Keratinocyte (primary cell): Measurements from ENCODE around the gene NANOS3. TPM values are rescaled to one million over a fixed set of nuclear protein-coding genes. Genes with fewer than 3 reads are reported as not detected.
A peak's percentile ranks its signal among the peaks of the same experiment; 100 is the strongest.

ENCODE experiments used
- DNase-seq: peaks from one replicate; pipeline ENCODE4 v3.0.0-alpha.2; 2011; ENCODE audit warnings: low read depth, missing footprints, low spot score
- FAIRE-seq: peaks from 2 replicates; lab custom pipeline; 2011; peaks lifted over from hg19 to GRCh38; lab: Jason Lieb, UNC
- H2AFZ ChIP-seq: 2 replicates; pipeline ENCODE4 v1.6.0; 2012; ENCODE audit warnings: low read length, control low read depth, inconsistent platforms; ENCODE audit not compliant: control insufficient read depth
- H3K27ac ChIP-seq: 2 replicates; pipeline ENCODE4 v1.5.1; 2011; ENCODE audit warnings: low read length; ENCODE audit not compliant: control insufficient read depth, insufficient read depth
- H3K27me3 ChIP-seq: 3 replicates; pipeline ENCODE4 v1.6.0; 2011; ENCODE audit warnings: low read length; ENCODE audit not compliant: control insufficient read depth, insufficient read depth; ENCODE audit errors: extremely low read depth
- H3K36me3 ChIP-seq, 2 experiments: 2 replicates in 1 of 2; 3 replicates in 1 of 2; pipeline ENCODE4 v1.5.1; 2011; ENCODE audit warnings: low read length in 2 of 2, mild to moderate bottlenecking in 1 of 2; ENCODE audit not compliant: control insufficient read depth in 2 of 2, insufficient read depth in 2 of 2; ENCODE audit errors: extremely low read depth in 1 of 2
- H3K4me1 ChIP-seq: 3 replicates; pipeline ENCODE4 v1.5.1; 2011; ENCODE audit warnings: low read length; ENCODE audit not compliant: control insufficient read depth, insufficient read depth; ENCODE audit errors: extremely low read depth
- H3K4me2 ChIP-seq: 3 replicates; pipeline ENCODE4 v1.6.0; 2011; ENCODE audit warnings: low read depth, low read length; ENCODE audit not compliant: control insufficient read depth, insufficient read depth; ENCODE audit errors: extremely low read depth
- H3K4me3 ChIP-seq, 3 experiments: fragments of 200-600 bp in 1 of 3; sonication (generic) in 1 of 3; 2 replicates in 2 of 3; 3 replicates in 1 of 3; pipeline ENCODE4 v1.5.1; 2011 to 2016; ENCODE audit warnings: low read length in 3 of 3, mild to moderate bottlenecking in 3 of 3, control low read depth in 2 of 3, inconsistent platforms in 1 of 3, low read depth in 1 of 3, mixed read lengths in 1 of 3, mixed run types in 1 of 3, moderate library complexity in 1 of 3; ENCODE audit not compliant: control insufficient read depth in 2 of 3, insufficient read depth in 2 of 3; ENCODE audit errors: extremely low read depth in 1 of 3
- H3K79me2 ChIP-seq: 2 replicates; pipeline ENCODE4 v1.6.0; 2012; ENCODE audit warnings: low read length; ENCODE audit not compliant: control insufficient read depth, insufficient read depth
- H3K9ac ChIP-seq: 3 replicates; pipeline ENCODE4 v1.6.0; 2011; ENCODE audit warnings: low read length; ENCODE audit not compliant: control insufficient read depth, insufficient read depth; ENCODE audit errors: extremely low read depth
- H3K9me1 ChIP-seq: 3 replicates; pipeline ENCODE4 v1.6.0; 2011; ENCODE audit warnings: low read length; ENCODE audit not compliant: control insufficient read depth, insufficient read depth; ENCODE audit errors: extremely low read depth
- H3K9me3 ChIP-seq: 2 replicates; pipeline ENCODE4 v1.5.1; 2012; ENCODE audit warnings: low read depth, low read length; ENCODE audit not compliant: control insufficient read depth
- H4K20me1 ChIP-seq: 3 replicates; pipeline ENCODE4 v1.6.0; 2011; ENCODE audit warnings: low read length; ENCODE audit not compliant: control insufficient read depth, insufficient read depth; ENCODE audit errors: extremely low read depth
- EZH2 ChIP-seq: IDR thresholded peaks from one replicate; pipeline ENCODE4 v1.6.1; 2012; ENCODE audit warnings: inconsistent platforms, mild to moderate bottlenecking, low read length, moderate library complexity
- dilution Hi-C: fragments of 300-500 bp; cut with MboI; formaldehyde crosslinking; loops from one replicate; pipeline ENCODE4 v1.7.0; 2020; ENCODE audit warnings: low sequenced_read_pairs; ENCODE audit not compliant: extremely low pct_ligation_motif_present
- polyA plus RNA-seq, 5 experiments: library from polyadenylated mRNA; depleted of rRNA in 3 of 5; stranded (reverse) in 3 of 5; stranded (forward) in 1 of 5; unstranded in 1 of 5; fragments of >200 nt; gene quantifications; 1 replicate in 1 of 5; 2 replicates in 3 of 5; 3 replicates in 1 of 5; pipeline versions ENCODE4 v1.2.1 to v1.2.3, GENCODE V29; 2011 to 2012; ENCODE audit warnings: missing spikeins in 2 of 5, low read depth in 1 of 5, low replicate concordance in 1 of 5
- TF ChIP-seq, protein P1 (sequence below), 3 experiments: IDR thresholded peaks in 1 of 3; conservative IDR thresholded peaks in 1 of 3; optimal IDR thresholded peaks in 1 of 3; 2 replicates in 2 of 3; 3 replicates in 1 of 3; pipeline versions ENCODE3 to v1.5.1; 2011; ENCODE audit warnings: low read length in 3 of 3, mild to moderate bottlenecking in 3 of 3, moderate library complexity in 2 of 3, control low read depth in 1 of 3, inconsistent platforms in 1 of 3; ENCODE audit not compliant: insufficient read depth in 2 of 3; ENCODE audit errors: extremely low read depth in 1 of 3

The NANOS3 gene
- polyA plus RNA-seq, 1 donor (not counting 4 experiments of a cell fraction or from before 2014, with no cell fraction given) = 0.18 TPM

- Histone ChIP-seq H3K9ac (peak overlapping the region; percentile 93), H3K4me3 (no peak overlapping the region)
Measured at GRCh38 chr19:13860679-13861391, 16.1 kb upstream of the NANOS3 start.

GRCh38 chr19:13861392-13861713 is 15.6 kb upstream of the NANOS3 start:
- no peaks in the 10 kb centered on the region for H3K9me3 ChIP-seq
- H3K27ac ChIP-seq = peak overlapping the region; percentile 96
- no peaks in the 10 kb centered on the region for H4K20me1 ChIP-seq
- no peak for FAIRE-seq
- H3K36me3 ChIP-seq = no peaks in the 10 kb centered on the region
- TF ChIP-seq, protein P1, sequence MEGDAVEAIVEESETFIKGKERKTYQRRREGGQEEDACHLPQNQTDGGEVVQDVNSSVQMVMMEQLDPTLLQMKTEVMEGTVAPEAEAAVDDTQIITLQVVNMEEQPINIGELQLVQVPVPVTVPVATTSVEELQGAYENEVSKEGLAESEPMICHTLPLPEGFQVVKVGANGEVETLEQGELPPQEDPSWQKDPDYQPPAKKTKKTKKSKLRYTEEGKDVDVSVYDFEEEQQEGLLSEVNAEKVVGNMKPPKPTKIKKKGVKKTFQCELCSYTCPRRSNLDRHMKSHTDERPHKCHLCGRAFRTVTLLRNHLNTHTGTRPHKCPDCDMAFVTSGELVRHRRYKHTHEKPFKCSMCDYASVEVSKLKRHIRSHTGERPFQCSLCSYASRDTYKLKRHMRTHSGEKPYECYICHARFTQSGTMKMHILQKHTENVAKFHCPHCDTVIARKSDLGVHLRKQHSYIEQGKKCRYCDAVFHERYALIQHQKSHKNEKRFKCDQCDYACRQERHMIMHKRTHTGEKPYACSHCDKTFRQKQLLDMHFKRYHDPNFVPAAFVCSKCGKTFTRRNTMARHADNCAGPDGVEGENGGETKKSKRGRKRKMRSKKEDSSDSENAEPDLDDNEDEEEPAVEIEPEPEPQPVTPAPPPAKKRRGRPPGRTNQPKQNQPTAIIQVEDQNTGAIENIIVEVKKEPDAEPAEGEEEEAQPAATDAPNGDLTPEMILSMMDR (optimal IDR thresholded peaks at IDR 0.05 in 1 of 3, IDR thresholded peaks at IDR 0.05 in 1 of 3, conservative IDR thresholded peaks at IDR 0.05 in 1 of 3; ENCODE audit: extremely low read depth in 1 of 3, insufficient read depth in 2 of 3, low read length in 3 of 3) = no peak
- TF ChIP-seq EZH2 = no peak
- H3K27me3 ChIP-seq = peaks cover 14% of the 10 kb centered on the region
- H3K9me1 ChIP-seq = no peaks in the 10 kb centered on the region
- H3K4me1 ChIP-seq = peaks cover 18% of the 10 kb centered on the region
- dilution Hi-C loops = no loop called here
- peak overlapping the region; percentile 9 for H2AFZ ChIP-seq
- DNase-seq = no peak
- no peaks in the 10 kb centered on the region for H3K79me2 ChIP-seq
- H3K4me2 ChIP-seq = peak overlapping the region; percentile 96
- peak overlapping the region in 2 of 3 experiments; percentile 69 to 81 for H3K4me3 ChIP-seq
- H3K9ac ChIP-seq = peak overlapping the region; percentile 93

More at GRCh38 chr19:13860679-13861391, 16.1 kb upstream of the NANOS3 start:
- Histone ChIP-seq H3K27ac (peak overlapping the region; percentile 96), H3K36me3 (no peaks in the 10 kb centered on the region), H4K20me1 (no peaks in the 10 kb centered on the region), H3K9me3 (no peaks in the 10 kb centered on the region), H3K9me1 (no peaks in the 10 kb centered on the region), H3K79me2 (no peaks in the 10 kb centered on the region), H2AFZ (no peak overlapping the region), H3K4me2 (peak overlapping the region; percentile 96), H3K4me1 (peaks cover 18% of the 10 kb centered on the region), H3K27me3 (peaks cover 9% of the 10 kb centered on the region)
- no peak for TF ChIP-seq EZH2
- TF ChIP-seq, protein P1 (optimal IDR thresholded peaks at IDR 0.05 in 1 of 3, IDR thresholded peaks at IDR 0.05 in 1 of 3, conservative IDR thresholded peaks at IDR 0.05 in 1 of 3; ENCODE audit: extremely low read depth in 1 of 3, insufficient read depth in 2 of 3, low read length in 3 of 3) = no peak
- dilution Hi-C loops = no loop called here
- DNase-seq (no peak), FAIRE-seq (no peak)
